HCT116 (cell line): ENCODE results near the gene INTU. TPM values are rescaled to one million over a fixed set of nuclear protein-coding genes. Genes with fewer than 3 reads are reported as not detected.

Experiments
- ATAC-seq: fragments of 200-7000 bp; cut with Tn5 transposase; 2 replicates; pipeline ENCODE4 v1.9.1; 2020; ENCODE audit warnings: mild to moderate bottlenecking, moderate library complexity
- BruUV-seq: library from RNA; stranded (reverse); fragments of 400-500 nt; replicated peaks from 2 replicates; lab custom pipeline; 2021; lab: Mats Ljungman, UMichigan
- CTCF ChIA-PET: fragments of 300-600 bp; sonication (Branson Sonifier 250); formaldehyde crosslinking; loops from one replicate; lab custom pipeline; 2021; ENCODE audit warnings: antibody characterized with exemption; lab: Charles Lee
- POLR2A ChIA-PET: fragments of 300-600, 350-600 bp; sonication (Branson Sonifier 250); formaldehyde crosslinking; loops from one replicate; lab custom pipeline; 2021; ENCODE audit warnings: antibody characterized with exemption; lab: Charles Lee
- RAD21 ChIA-PET, 2 experiments: fragments of 300-600 bp; sonication (Branson Sonifier 250); formaldehyde crosslinking; loops; one replicate each; lab custom pipeline; 2023; ENCODE audit warnings: low total read pairs in 2 of 2; ENCODE audit not compliant: uncharacterized antibody in 2 of 2, unreplicated experiment in 2 of 2, low non-redundant PET in 1 of 2; lab: Charles Lee
- DNase-seq: peaks from one replicate; pipeline ENCODE4 v3.0.0-alpha.2; 2010; ENCODE audit warnings: low read depth, low spot score
- H2AFZ ChIP-seq: fragments of 200-600 bp; shearing (Covaris generic), sonication (generic); 2 replicates; pipeline ENCODE4 v1.6.1; 2017; ENCODE audit warnings: low read depth, mixed run types, mixed read lengths, antibody characterized with exemption, low read length; ENCODE audit not compliant: poor library complexity, severe bottlenecking
- H3K27ac ChIP-seq: 2 replicates; pipeline ENCODE4 v1.5.1; 2012; ENCODE audit warnings: low read depth, low read length
- H3K27me3 ChIP-seq: fragments of 200-600 bp; sonication (generic); 2 replicates; pipeline ENCODE4 v1.6.1; 2016; ENCODE audit warnings: mixed run types, low read length, mixed read lengths; ENCODE audit not compliant: insufficient read depth
- H3K36me3 ChIP-seq, 2 experiments: fragments of 200-500 bp in 1 of 2; fragments of 200-600 bp in 1 of 2; sonication (Bioruptor generic) in 1 of 2; sonication (generic) in 1 of 2; 2 replicates each; pipeline versions ENCODE4 v1.5.1 to v1.6.1; 2014 to 2016; ENCODE audit warnings: low read length in 2 of 2, inconsistent platforms in 1 of 2, mixed read lengths in 1 of 2, mixed run types in 1 of 2; ENCODE audit not compliant: insufficient read depth in 2 of 2, control insufficient read depth in 1 of 2
- H3K4me1 ChIP-seq, 2 experiments: fragments of 200-600 bp in 1 of 2; sonication (generic) in 1 of 2; 2 replicates each; pipeline versions ENCODE4 v1.5.1 to v1.6.1; 2012 to 2017; ENCODE audit warnings: low read length in 2 of 2, inconsistent platforms in 1 of 2, mild to moderate bottlenecking in 1 of 2, mixed read lengths in 1 of 2, mixed run types in 1 of 2, moderate library complexity in 1 of 2; ENCODE audit not compliant: insufficient read depth in 2 of 2, control insufficient read depth in 1 of 2
- H3K4me2 ChIP-seq: fragments of 200-600 bp; sonication (generic); 2 replicates; pipeline ENCODE4 v1.6.1; 2017; ENCODE audit warnings: mixed run types, low read length, mixed read lengths
- H3K4me3 ChIP-seq, 2 experiments: fragments of 200-600 bp in 1 of 2; sonication (generic) in 1 of 2; replicated peaks in 1 of 2; 2 replicates each; pipeline ENCODE4 v1.5.1; 2011 to 2016; ENCODE audit warnings: low read length in 2 of 2, control low read depth in 1 of 2, low read depth in 1 of 2, mild to moderate bottlenecking in 1 of 2, mixed read lengths in 1 of 2, mixed run types in 1 of 2
- H3K79me2 ChIP-seq: fragments of 200-600 bp; sonication (generic); 2 replicates; pipeline ENCODE4 v1.6.1; 2017; ENCODE audit warnings: mild to moderate bottlenecking, mixed run types, low read length, moderate library complexity, mixed read lengths; ENCODE audit not compliant: insufficient read depth
- H3K9ac ChIP-seq: fragments of 200-600 bp; sonication (generic); 2 replicates; pipeline ENCODE4 v1.6.1; 2016; ENCODE audit warnings: low read length, mixed read lengths
- H3K9me2 ChIP-seq: fragments of 200-600 bp; sonication (generic), shearing (Covaris generic); 2 replicates; pipeline ENCODE4 v1.6.1; 2017; ENCODE audit warnings: mixed run types, mild to moderate bottlenecking, moderate library complexity; ENCODE audit not compliant: insufficient read depth
- H3K9me3 ChIP-seq, 2 experiments: fragments of 200-500 bp in 1 of 2; fragments of 200-600 bp in 1 of 2; sonication (Bioruptor generic) in 1 of 2; sonication (generic) in 1 of 2; 2 replicates each; pipeline ENCODE4 v1.6.1; 2014 to 2017; ENCODE audit warnings: low read length in 2 of 2, mixed read lengths in 2 of 2, inconsistent platforms in 1 of 2, low read depth in 1 of 2, mild to moderate bottlenecking in 1 of 2, mixed run types in 1 of 2, moderate library complexity in 1 of 2; ENCODE audit not compliant: control insufficient read depth in 1 of 2, insufficient read depth in 1 of 2
- H4K20me1 ChIP-seq: fragments of 200-600 bp; sonication (generic), shearing (Covaris generic); 2 replicates; pipeline ENCODE4 v1.6.1; 2017; ENCODE audit warnings: mixed run types, mild to moderate bottlenecking, moderate library complexity; ENCODE audit not compliant: insufficient read depth
- CBX3 ChIP-seq: IDR thresholded peaks from 2 replicates; pipeline ENCODE4 v1.6.1; 2012; ENCODE audit warnings: low read depth
- CEBPB ChIP-seq: IDR thresholded peaks from 2 replicates; pipeline ENCODE4 v1.6.1; 2012; ENCODE audit warnings: low read depth
- EGR1 ChIP-seq: IDR thresholded peaks from 2 replicates; pipeline ENCODE4 v1.6.1; 2012; ENCODE audit warnings: low read depth
- ELF1 ChIP-seq: IDR thresholded peaks from 2 replicates; pipeline ENCODE4 v1.6.1; 2012; ENCODE audit warnings: low read depth, borderline replicate concordance
- EZH2 ChIP-seq: fragments of 200-600 bp; sonication (generic); IDR thresholded peaks from 2 replicates; pipeline ENCODE4 v1.6.1; 2017; ENCODE audit warnings: antibody characterized with exemption, mixed run types
- EZH2phosphoT487 ChIP-seq: fragments of 200-600 bp; IDR thresholded peaks from 2 replicates; pipeline ENCODE4 v1.6.1; 2018; ENCODE audit warnings: antibody characterized with exemption, borderline replicate concordance
- FOSL1 ChIP-seq: IDR thresholded peaks from 2 replicates; pipeline ENCODE4 v1.6.1; 2012; ENCODE audit warnings: low read depth
- JUND ChIP-seq: IDR thresholded peaks from 2 replicates; pipeline ENCODE4 v1.6.1; 2012
- POLR2A ChIP-seq: IDR thresholded peaks from 2 replicates; pipeline ENCODE4 v1.7.0; 2011; ENCODE audit warnings: borderline replicate concordance; ENCODE audit not compliant: insufficient read depth, insufficient read length; ENCODE audit errors: extremely low read depth
- RAD21 ChIP-seq: IDR thresholded peaks from 2 replicates; pipeline ENCODE4 v1.6.1; 2012; ENCODE audit warnings: low read depth, mild to moderate bottlenecking
- SRF ChIP-seq: IDR thresholded peaks from 2 replicates; pipeline ENCODE4 v1.6.1; 2012; ENCODE audit warnings: low read depth
- TCF7L2 ChIP-seq: IDR thresholded peaks from 2 replicates; pipeline ENCODE4 v1.7.0; 2011; ENCODE audit warnings: borderline replicate concordance, inconsistent platforms; ENCODE audit not compliant: insufficient read depth, insufficient read length; ENCODE audit errors: extremely low read depth
- YY1 ChIP-seq: IDR thresholded peaks from 2 replicates; pipeline ENCODE4 v1.6.1; 2011; ENCODE audit warnings: low read length, low read depth, moderate library complexity, mild to moderate bottlenecking; ENCODE audit not compliant: insufficient replicate concordance; ENCODE audit errors: extremely low read depth
- ZFX ChIP-seq: fragments of 450-650 bp; IDR thresholded peaks from 2 replicates; pipeline ENCODE4 v1.6.1; 2017
- intact Hi-C: fragments of 100-400 bp; cut with micrococcal nuclease; formaldehyde crosslinking; loops from 2 replicates; pipeline ENCODE4 v1.10.0; 2022
- total RNA-seq: library from RNA; stranded (reverse); gene quantifications from one replicate; pipeline ENCODE4 v1.2.1, GENCODE V29; 2021; ENCODE audit not compliant: unreplicated experiment
- TF ChIP-seq, protein P1 (sequence below): IDR thresholded peaks from 2 replicates; pipeline ENCODE4 v1.6.1; 2012
- TF ChIP-seq, protein P2 (sequence below), 3 experiments: fragments of 200-600 bp in 1 of 3; sonication (generic) in 1 of 3; IDR thresholded peaks in 2 of 3; conservative IDR thresholded peaks in 1 of 3; 2 replicates each; pipeline ENCODE4 v1.5.1; 2012 to 2017; ENCODE audit warnings: low read depth in 2 of 3, low read length in 2 of 3, antibody characterized with exemption in 1 of 3, borderline replicate concordance in 1 of 3, control low read depth in 1 of 3, mild to moderate bottlenecking in 1 of 3, mixed read lengths in 1 of 3, mixed run types in 1 of 3, moderate library complexity in 1 of 3; ENCODE audit not compliant: insufficient read depth in 1 of 3
- TF ChIP-seq, protein P3 (sequence below): IDR thresholded peaks from 2 replicates; pipeline ENCODE4 v1.6.1; 2012; ENCODE audit warnings: low read depth
- TF ChIP-seq, protein P4 (sequence below): IDR thresholded peaks from 2 replicates; pipeline ENCODE4 v1.6.1; 2011; ENCODE audit warnings: mild to moderate bottlenecking, low read length, moderate library complexity; ENCODE audit not compliant: insufficient replicate concordance; ENCODE audit errors: extremely low read depth

INTU gene
- total RNA-seq, 1 experiment from 2014 or later: 12.0 TPM

DNA sequence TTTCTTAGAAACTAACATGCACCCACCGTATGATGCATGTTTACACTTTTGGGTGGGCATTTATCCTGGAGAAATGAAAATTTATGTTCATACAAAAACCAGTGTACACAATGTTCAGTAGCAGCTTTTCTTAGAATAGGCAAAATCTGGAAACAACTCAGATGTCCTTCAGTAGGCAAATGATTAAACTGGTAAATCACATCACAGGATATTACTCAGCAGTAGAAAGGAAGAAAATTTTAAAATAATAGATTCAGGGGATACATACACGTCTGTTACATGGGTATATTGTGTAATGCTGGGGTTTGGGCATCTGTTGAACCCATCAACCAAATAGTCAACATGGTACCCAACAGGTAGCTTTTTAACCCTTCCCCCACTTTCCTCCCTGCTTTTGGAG, 124.1 kb downstream of the INTU start:
- no peak for DNase-seq
- no peaks in the 10 kb centered on the region for H3K4me1 ChIP-seq
- TF ChIP-seq SRF: no peak
- TF ChIP-seq, protein P1, sequence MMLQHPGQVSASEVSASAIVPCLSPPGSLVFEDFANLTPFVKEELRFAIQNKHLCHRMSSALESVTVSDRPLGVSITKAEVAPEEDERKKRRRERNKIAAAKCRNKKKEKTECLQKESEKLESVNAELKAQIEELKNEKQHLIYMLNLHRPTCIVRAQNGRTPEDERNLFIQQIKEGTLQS: no peak
- no peak for TF ChIP-seq ELF1
- TF ChIP-seq YY1: no peak
- TF ChIP-seq TCF7L2: no peak
- no peak for TF ChIP-seq EGR1
- no peak for TF ChIP-seq CBX3
- no peak for TF ChIP-seq EZH2phosphoT487
- TF ChIP-seq RAD21: no peak
- no peak for TF ChIP-seq CEBPB
- no peak for TF ChIP-seq JUND
- no peak for TF ChIP-seq FOSL1
- no peak for TF ChIP-seq EZH2
- TF ChIP-seq POLR2A: no peak
- TF ChIP-seq, protein P2, sequence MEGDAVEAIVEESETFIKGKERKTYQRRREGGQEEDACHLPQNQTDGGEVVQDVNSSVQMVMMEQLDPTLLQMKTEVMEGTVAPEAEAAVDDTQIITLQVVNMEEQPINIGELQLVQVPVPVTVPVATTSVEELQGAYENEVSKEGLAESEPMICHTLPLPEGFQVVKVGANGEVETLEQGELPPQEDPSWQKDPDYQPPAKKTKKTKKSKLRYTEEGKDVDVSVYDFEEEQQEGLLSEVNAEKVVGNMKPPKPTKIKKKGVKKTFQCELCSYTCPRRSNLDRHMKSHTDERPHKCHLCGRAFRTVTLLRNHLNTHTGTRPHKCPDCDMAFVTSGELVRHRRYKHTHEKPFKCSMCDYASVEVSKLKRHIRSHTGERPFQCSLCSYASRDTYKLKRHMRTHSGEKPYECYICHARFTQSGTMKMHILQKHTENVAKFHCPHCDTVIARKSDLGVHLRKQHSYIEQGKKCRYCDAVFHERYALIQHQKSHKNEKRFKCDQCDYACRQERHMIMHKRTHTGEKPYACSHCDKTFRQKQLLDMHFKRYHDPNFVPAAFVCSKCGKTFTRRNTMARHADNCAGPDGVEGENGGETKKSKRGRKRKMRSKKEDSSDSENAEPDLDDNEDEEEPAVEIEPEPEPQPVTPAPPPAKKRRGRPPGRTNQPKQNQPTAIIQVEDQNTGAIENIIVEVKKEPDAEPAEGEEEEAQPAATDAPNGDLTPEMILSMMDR (IDR thresholded peaks at IDR 0.05 in 2 of 3, conservative IDR thresholded peaks at IDR 0.05 in 1 of 3; ENCODE audit: borderline replicate concordance in 1 of 3, insufficient read depth in 1 of 3, low read depth in 2 of 3, low read length in 2 of 3): no peak
- TF ChIP-seq, protein P3, sequence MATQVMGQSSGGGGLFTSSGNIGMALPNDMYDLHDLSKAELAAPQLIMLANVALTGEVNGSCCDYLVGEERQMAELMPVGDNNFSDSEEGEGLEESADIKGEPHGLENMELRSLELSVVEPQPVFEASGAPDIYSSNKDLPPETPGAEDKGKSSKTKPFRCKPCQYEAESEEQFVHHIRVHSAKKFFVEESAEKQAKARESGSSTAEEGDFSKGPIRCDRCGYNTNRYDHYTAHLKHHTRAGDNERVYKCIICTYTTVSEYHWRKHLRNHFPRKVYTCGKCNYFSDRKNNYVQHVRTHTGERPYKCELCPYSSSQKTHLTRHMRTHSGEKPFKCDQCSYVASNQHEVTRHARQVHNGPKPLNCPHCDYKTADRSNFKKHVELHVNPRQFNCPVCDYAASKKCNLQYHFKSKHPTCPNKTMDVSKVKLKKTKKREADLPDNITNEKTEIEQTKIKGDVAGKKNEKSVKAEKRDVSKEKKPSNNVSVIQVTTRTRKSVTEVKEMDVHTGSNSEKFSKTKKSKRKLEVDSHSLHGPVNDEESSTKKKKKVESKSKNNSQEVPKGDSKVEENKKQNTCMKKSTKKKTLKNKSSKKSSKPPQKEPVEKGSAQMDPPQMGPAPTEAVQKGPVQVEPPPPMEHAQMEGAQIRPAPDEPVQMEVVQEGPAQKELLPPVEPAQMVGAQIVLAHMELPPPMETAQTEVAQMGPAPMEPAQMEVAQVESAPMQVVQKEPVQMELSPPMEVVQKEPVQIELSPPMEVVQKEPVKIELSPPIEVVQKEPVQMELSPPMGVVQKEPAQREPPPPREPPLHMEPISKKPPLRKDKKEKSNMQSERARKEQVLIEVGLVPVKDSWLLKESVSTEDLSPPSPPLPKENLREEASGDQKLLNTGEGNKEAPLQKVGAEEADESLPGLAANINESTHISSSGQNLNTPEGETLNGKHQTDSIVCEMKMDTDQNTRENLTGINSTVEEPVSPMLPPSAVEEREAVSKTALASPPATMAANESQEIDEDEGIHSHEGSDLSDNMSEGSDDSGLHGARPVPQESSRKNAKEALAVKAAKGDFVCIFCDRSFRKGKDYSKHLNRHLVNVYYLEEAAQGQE: no peak
- TF ChIP-seq, protein P4, sequence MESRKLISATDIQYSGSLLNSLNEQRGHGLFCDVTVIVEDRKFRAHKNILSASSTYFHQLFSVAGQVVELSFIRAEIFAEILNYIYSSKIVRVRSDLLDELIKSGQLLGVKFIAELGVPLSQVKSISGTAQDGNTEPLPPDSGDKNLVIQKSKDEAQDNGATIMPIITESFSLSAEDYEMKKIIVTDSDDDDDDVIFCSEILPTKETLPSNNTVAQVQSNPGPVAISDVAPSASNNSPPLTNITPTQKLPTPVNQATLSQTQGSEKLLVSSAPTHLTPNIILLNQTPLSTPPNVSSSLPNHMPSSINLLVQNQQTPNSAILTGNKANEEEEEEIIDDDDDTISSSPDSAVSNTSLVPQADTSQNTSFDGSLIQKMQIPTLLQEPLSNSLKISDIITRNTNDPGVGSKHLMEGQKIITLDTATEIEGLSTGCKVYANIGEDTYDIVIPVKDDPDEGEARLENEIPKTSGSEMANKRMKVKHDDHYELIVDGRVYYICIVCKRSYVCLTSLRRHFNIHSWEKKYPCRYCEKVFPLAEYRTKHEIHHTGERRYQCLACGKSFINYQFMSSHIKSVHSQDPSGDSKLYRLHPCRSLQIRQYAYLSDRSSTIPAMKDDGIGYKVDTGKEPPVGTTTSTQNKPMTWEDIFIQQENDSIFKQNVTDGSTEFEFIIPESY: no peak
- TF ChIP-seq ZFX: no peak
- TF ChIP-seq, all 23 proteins: peak for 0
- no peaks in the 10 kb centered on the region for H3K9me3 ChIP-seq
- H2AFZ ChIP-seq: no peak overlapping the region
- intact Hi-C loops: no loop called here
- no peaks in the 10 kb centered on the region for H3K36me3 ChIP-seq
- ChIA-PET CTCF (no interaction called here), POLR2A (no interaction called here), RAD21 (no interaction called here)
- H3K4me3 ChIP-seq: no peak overlapping the region
- no peak overlapping the region for H3K27ac ChIP-seq
- no peaks in the 10 kb centered on the region for H4K20me1 ChIP-seq
- ATAC-seq: no peak
- BruUV-seq: no TSS peak
- no peak overlapping the region for H3K9ac ChIP-seq
- no peaks in the 10 kb centered on the region for H3K9me2 ChIP-seq
- H3K79me2 ChIP-seq: no peaks in the 10 kb centered on the region
- H3K4me2 ChIP-seq: no peak overlapping the region
- H3K27me3 ChIP-seq: no peaks in the 10 kb centered on the region
